Epithelial cell of esophagus (primary cell): ENCODE results near the gene ABCA10.
"Not testable (repeated sequence)": the region's sequence is repeated elsewhere in the genome, so short reads cannot be mapped to it uniquely, and the experiment has no call there.

ENCODE experiments used
- DNase-seq: peaks from one replicate; pipeline ENCODE4 v3.0.0; 2010; ENCODE audit warnings: low read depth
- H3K4me3 ChIP-seq: 2 replicates; pipeline ENCODE4 v1.5.1; 2011; ENCODE audit warnings: mild to moderate bottlenecking, low read length, control low read depth
- CTCF ChIP-seq: IDR thresholded peaks from 2 replicates; pipeline ENCODE4 v1.5.1; 2011; ENCODE audit warnings: low read depth, mild to moderate bottlenecking, low read length, control low read depth, inconsistent platforms; ENCODE audit not compliant: insufficient read depth; ENCODE audit errors: missing control alignments

The ABCA10 gene

GRCh38 chr17:69228576-69228975 lies at the start of gene ABCA10:
ABCA10 (minus strand) TSS chr17:69228824; CDS start chr17:69225358, 3,466 bp downstream.
- no peak for TF ChIP-seq CTCF
- no peak for DNase-seq
- no peak within 1 kb of the TSS for H3K4me3 ChIP-seq

GRCh38 chr17:69276279-69276678 lies 47.7 kb upstream of the ABCA10 start:
- not testable (repeated sequence) for H3K4me3 ChIP-seq, DNase-seq

- TF ChIP-seq CTCF: no peak
- no peak overlapping the region for H3K4me3 ChIP-seq
- no peak for DNase-seq
Observed at GRCh38 chr17:69275751-69276150, 47.1 kb upstream of the ABCA10 start.

- TF ChIP-seq CTCF: no peak
- no peak overlapping the region for H3K4me3 ChIP-seq
Observed at GRCh38 chr17:69271023-69271422, 42.4 kb upstream of the ABCA10 start.

GRCh38 chr17:69269131-69269998 lies 40.7 kb upstream of the ABCA10 start:
- TF ChIP-seq CTCF: no peak
- DNase-seq: peak; percentile 41
- H3K4me3 ChIP-seq: no peak overlapping the region

More at GRCh38 chr17:69271023-69271422, 42.4 kb upstream of the ABCA10 start:
- DNase-seq: no peak

- DNase-seq: no peak
Observed at GRCh38 chr17:69268543-69269014, 40.0 kb upstream of the ABCA10 start.

GRCh38 chr17:69267219-69267618 lies 38.6 kb upstream of the ABCA10 start:
- H3K4me3 ChIP-seq: no peak overlapping the region
- DNase-seq: no peak
- no peak for TF ChIP-seq CTCF

More at GRCh38 chr17:69268543-69269014, 40.0 kb upstream of the ABCA10 start:
- TF ChIP-seq CTCF: no peak
- no peak overlapping the region for H3K4me3 ChIP-seq
